Measurements from ENCODE around the gene ABCC4. TPM values are rescaled to one million over a fixed set of nuclear protein-coding genes. Genes with fewer than 3 reads are reported as not detected.

ABCC4 gene
- total and polyA plus RNA-seq, 10 donors: 1.4 to 21.0 (median 13.3) TPM

DNA sequence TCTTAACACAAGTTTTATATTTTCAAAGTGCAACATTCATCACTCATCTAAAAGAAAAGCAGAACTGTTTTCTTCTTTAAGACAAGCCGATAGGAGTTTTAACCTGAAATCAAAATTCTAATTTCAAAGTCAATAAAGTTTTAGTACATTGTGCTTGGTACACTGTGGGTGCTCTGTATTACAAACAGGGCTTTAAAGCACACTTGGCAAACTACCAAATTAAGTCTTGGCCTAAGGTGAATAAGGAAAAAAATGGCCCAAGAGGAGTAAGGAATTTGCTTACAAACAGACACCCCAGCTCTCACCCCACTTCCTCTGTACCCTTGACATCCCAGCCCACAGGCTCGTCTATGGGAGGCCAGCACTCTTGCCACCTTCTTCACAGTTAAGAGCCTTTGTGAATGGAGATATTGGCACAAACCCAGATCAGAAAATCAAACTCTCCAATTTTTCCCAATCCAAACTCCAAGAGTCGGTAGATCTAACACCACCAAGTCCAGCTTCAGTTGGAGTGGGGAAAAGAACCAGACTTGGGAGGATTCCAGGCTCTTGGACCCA is 66.0 kb downstream of the ABCC4 start:
- intact Hi-C loops (cut with DNase I; ENCODE audit: low total_unique reads): no loop called here
- Histone ChIP-seq H3K9me3 (no peaks in the 10 kb centered on the region), H3K4me1 (peaks cover 0 to 11% (median 7%) of the 10 kb centered on the region in 6 donors), H3K27ac (no peak overlapping the region), H3K27me3 (replicated peaks in 1 of 7) (no peaks in the 10 kb centered on the region), H3K36me3 (no peaks in the 10 kb centered on the region), H3K4me3 (no peak overlapping the region)
- TF ChIP-seq, protein P1, sequence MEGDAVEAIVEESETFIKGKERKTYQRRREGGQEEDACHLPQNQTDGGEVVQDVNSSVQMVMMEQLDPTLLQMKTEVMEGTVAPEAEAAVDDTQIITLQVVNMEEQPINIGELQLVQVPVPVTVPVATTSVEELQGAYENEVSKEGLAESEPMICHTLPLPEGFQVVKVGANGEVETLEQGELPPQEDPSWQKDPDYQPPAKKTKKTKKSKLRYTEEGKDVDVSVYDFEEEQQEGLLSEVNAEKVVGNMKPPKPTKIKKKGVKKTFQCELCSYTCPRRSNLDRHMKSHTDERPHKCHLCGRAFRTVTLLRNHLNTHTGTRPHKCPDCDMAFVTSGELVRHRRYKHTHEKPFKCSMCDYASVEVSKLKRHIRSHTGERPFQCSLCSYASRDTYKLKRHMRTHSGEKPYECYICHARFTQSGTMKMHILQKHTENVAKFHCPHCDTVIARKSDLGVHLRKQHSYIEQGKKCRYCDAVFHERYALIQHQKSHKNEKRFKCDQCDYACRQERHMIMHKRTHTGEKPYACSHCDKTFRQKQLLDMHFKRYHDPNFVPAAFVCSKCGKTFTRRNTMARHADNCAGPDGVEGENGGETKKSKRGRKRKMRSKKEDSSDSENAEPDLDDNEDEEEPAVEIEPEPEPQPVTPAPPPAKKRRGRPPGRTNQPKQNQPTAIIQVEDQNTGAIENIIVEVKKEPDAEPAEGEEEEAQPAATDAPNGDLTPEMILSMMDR (IDR thresholded peaks at IDR 0.05 in 8 of 11, conservative IDR thresholded peaks at IDR 0.05 in 3 of 11): no peak
- TF ChIP-seq POLR2AphosphoS5 (IDR thresholded peaks at IDR 0.05) (no peak), POLR2A (IDR thresholded peaks at IDR 0.05) (no peak)
- WGBS, 5 donors: 63 to 73% (median 67%) methylated on average over 3 of the region's 3 CpGs
- no peak for DNase-seq

DNA sequence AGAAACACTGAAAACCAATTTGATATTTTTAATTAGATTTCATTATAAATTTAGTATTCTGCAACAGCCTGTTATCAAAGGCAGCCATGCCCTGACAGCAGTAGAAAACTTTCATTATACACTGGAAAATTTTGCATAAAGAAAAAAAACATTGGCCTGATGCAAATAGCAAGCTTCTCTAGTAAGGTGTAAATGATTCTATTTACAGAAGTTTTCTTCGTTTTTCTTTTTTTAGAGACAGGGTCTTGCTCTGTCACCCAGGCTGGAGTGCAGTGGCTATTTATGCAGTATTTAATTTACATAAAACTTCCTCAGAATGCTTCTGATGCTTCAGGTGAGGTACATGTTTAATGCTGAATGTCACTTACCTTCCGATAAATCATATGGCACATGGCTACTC is 67.0 kb downstream of the ABCC4 start:
- 68 to 83% (median 73%) methylated on average over 2 of the region's 2 CpGs for WGBS, 5 donors
- TF ChIP-seq, protein P1 (IDR thresholded peaks at IDR 0.05 in 8 of 11, conservative IDR thresholded peaks at IDR 0.05 in 3 of 11): no peak
- TF ChIP-seq POLR2A (IDR thresholded peaks at IDR 0.05) (no peak), POLR2AphosphoS5 (IDR thresholded peaks at IDR 0.05) (no peak)
- H3K36me3 ChIP-seq: no peaks in the 10 kb centered on the region

DNA sequence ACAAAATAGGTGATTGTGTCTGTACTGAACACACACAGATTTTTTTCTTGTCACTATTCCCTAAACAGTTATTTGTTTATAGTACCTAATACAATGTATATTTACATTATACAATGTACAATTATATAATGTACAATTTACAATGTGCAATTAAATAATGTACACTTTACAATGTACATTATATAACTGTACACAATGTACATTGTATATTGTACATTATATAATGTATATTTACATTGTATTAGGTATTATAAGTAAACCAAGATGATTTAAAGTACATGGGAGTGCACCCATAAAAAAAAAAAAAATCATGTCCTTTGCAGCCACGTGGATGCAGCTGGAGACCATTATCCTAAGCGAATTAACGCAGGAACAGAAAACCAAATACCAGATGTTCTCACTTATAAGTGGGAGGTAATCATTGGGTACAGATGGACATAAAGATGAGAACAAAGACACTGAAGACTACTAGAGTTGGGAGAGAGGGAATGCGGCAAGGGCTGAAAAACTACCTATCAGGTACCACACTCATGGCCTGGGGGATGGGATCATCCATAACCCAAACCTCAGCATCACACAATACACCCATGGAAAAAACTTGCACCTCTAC is 68.1 kb downstream of the ABCC4 start:
- peaks cover 0 to 5% (median 0%) of the 10 kb centered on the region in 6 donors for H3K4me1 ChIP-seq
- H3K27me3 ChIP-seq (replicated peaks in 1 of 7): no peaks in the 10 kb centered on the region
- no peaks in the 10 kb centered on the region for H3K9me3 ChIP-seq
- 89 to 95% (median 92%) methylated on average over 4 of the region's 4 CpGs for WGBS, 5 donors
- TF ChIP-seq POLR2A (IDR thresholded peaks at IDR 0.05) (no peak), POLR2AphosphoS5 (IDR thresholded peaks at IDR 0.05) (no peak)
- TF ChIP-seq, protein P1 (IDR thresholded peaks at IDR 0.05 in 8 of 11, conservative IDR thresholded peaks at IDR 0.05 in 3 of 11): no peak
- H3K4me3 ChIP-seq: no peak overlapping the region
- H3K27ac ChIP-seq: no peak overlapping the region
- no peaks in the 10 kb centered on the region for H3K36me3 ChIP-seq
- DNase-seq: no peak
- intact Hi-C loops (cut with DNase I; ENCODE audit: low total_unique reads): no loop called here

More for the DNA sequence above, 67.0 kb downstream of the ABCC4 start:
- no peaks in the 10 kb centered on the region for H3K27me3 ChIP-seq (replicated peaks in 1 of 7)
- no peak overlapping the region for H3K27ac ChIP-seq
- DNase-seq: no peak
- H3K4me1 ChIP-seq: peaks cover 0 to 3% (median under 1%) of the 10 kb centered on the region in 6 donors
- intact Hi-C loops (cut with DNase I; ENCODE audit: low total_unique reads): no loop called here
- no peak overlapping the region for H3K4me3 ChIP-seq
- no peaks in the 10 kb centered on the region for H3K9me3 ChIP-seq

DNA sequence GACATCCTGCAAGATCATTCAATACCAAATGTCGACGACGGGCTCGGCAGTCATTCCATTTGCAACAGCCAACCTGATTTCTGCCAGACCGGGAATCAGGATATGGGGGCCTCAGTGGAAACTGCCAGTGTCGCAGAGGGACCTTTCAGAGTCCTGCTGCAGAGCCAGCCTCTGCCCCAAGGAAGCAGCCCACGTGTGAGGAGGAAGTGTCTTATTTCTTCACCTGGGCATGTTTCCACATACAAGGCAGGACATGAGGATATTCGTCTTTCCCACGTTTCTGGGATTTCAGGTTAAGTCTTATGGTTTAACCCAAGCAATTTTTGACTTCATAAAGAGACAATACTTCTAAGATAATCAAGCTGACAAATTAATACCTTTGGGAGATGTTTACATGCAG is 69.9 kb downstream of the ABCC4 start:
- WGBS, 5 donors: 78 to 90% (median 85%) methylated on average over 9 of the region's 9 CpGs
- H3K4me1 ChIP-seq: peaks cover 0 to 22% (median 13%) of the 10 kb centered on the region in 6 donors
- no peaks in the 10 kb centered on the region for H3K9me3 ChIP-seq
- H3K27me3 ChIP-seq (replicated peaks in 1 of 7): no peaks in the 10 kb centered on the region
- H3K4me3 ChIP-seq: no peak overlapping the region
- intact Hi-C loops (cut with DNase I; ENCODE audit: low total_unique reads): no loop called here
- H3K27ac ChIP-seq: no peak overlapping the region
- TF ChIP-seq, protein P1 (IDR thresholded peaks at IDR 0.05 in 8 of 11, conservative IDR thresholded peaks at IDR 0.05 in 3 of 11): no peak
- TF ChIP-seq POLR2A (IDR thresholded peaks at IDR 0.05): no peak
- no peak for TF ChIP-seq POLR2AphosphoS5 (IDR thresholded peaks at IDR 0.05)
- H3K36me3 ChIP-seq: no peaks in the 10 kb centered on the region
- DNase-seq: no peak

All from spleen (tissue), 11 donors.